ENCODE results near the gene BPIFB2. TPM values are rescaled to one million over a fixed set of nuclear protein-coding genes. Genes with fewer than 3 reads are reported as not detected.

BPIFB2 gene
- total and polyA plus RNA-seq, 10 of the 15 experiments (the other 5 are each of a cell fraction or from before 2014, with no cell fraction given) = not detected

DNA sequence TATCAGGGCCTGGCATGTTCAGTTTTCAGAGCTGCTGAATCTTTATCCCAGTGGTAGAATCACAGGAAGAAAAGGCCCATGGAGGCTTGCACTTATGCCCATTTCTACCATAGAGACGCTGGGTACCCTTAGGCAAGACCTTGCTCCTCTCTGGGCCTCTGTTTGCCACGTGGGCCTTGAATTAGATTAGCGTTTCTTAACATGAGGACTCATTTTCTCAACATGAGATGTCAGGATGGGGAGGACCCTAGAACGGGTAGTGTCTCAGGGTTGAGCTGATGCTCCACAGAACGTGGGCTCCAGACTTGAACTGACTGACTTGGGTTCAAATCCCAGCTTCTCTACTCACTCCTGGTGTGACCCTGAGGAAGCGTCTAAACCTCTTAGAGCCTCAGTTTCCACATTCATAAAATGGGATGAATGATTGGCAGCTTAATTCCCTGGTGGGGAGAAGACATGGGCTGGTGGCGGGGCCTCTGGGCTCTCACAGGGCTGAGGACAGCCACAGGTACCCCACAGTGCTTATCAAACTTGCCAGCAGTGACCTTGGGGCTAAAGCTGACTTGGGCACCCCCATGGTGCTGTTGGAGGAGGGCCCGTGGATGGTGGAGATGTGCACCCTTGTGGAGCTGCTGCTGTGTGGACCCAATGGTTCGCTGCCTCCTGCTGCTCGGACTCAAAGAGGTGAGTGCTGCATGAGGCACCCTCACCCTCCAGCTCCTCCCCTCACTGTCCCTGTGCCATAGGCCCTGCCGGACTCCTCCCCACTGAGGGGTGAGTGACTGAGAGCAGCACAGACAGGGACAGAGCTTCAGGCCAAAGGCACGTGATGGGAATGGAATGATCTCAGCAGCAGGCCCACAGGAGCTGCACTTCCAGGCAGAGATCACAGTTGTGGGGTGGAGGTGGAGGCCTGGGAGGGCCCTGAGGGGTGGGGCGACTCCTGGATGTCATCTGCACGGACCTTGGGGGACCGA, 31.5 kb upstream of the BPIFB2 start:
- no TSS peak for BruUV-seq (replicated peaks)
- ChIA-PET POLR2A (no interaction called here), SMC1A (ENCODE audit: uncharacterized antibody, unreplicated experiment) (no interaction called here), CTCF (interaction anchor here (1.6 kb wide), 1 partner anchor 31 kb away, joined by 3 read pairs; no protein-coding TSS in a partner anchor), RAD21 (ENCODE audit: unreplicated experiment) (no interaction called here)
- no peak overlapping the region for H3K27ac ChIP-seq (ENCODE audit: control insufficient read depth, insufficient read depth)
- intact Hi-C loops (cut with micrococcal nuclease; ENCODE audit: unreplicated experiment) = no loop called here
- ATAC-seq (no peak), FAIRE-seq (no peak), DNase-seq (ENCODE audit: low read depth, low spot score) (no peak)
- peaks cover 19% of the 10 kb centered on the region for H3K4me1 ChIP-seq (ENCODE audit: control insufficient read depth, insufficient read depth, low read length)
- no peaks in the 10 kb centered on the region for H3K36me3 ChIP-seq (ENCODE audit: control insufficient read depth in 2 of 2, insufficient read depth in 2 of 2, low read length in 1 of 2)
- no peak overlapping the region for H3K4me3 ChIP-seq
- peaks cover 4% of the 10 kb centered on the region; the same call in 2 of the 3 replicates for H3K9me3 ChIP-seq (replicated peaks; ENCODE audit: control insufficient read depth, insufficient read depth, low read length)
- H3K79me2 ChIP-seq (ENCODE audit: control insufficient read depth, insufficient read depth, low read length) = no peaks in the 10 kb centered on the region; the same call in 1 of the 2 replicates
- in situ Hi-C loops (cut with MboI) = no loop called here
- H2AFZ ChIP-seq (ENCODE audit: control insufficient read depth, low read depth, low read length) = no peak overlapping the region
- H3K4me2 ChIP-seq (ENCODE audit: control insufficient read depth, insufficient read depth) = no peak overlapping the region
- no peaks in the 10 kb centered on the region for H4K20me1 ChIP-seq (ENCODE audit: control insufficient read depth, insufficient read depth)
- H3K27me3 ChIP-seq (replicated peaks in 1 of 2; ENCODE audit: control insufficient read depth in 2 of 2, insufficient read depth in 2 of 2, low read length in 1 of 2) = no peaks in the 10 kb centered on the region; a peak in 1 of 4 replicates
- 69% methylated on average over 15 of the region's 15 CpGs for WGBS (ENCODE audit: insufficient coverage, insufficient replicate concordance, low lambda C conversion rate, missing lambda C conversion rate)
- no peak overlapping the region for H3K9ac ChIP-seq (ENCODE audit: control insufficient read depth, insufficient read depth, low read length)
- TF ChIP-seq NR2C1 (IDR thresholded peaks at IDR 0.05) = no peak
- no peak for TF ChIP-seq MEF2A (IDR thresholded peaks at IDR 0.05; ENCODE audit: insufficient read depth, low read depth, low read length)
- TF ChIP-seq ETV6 (conservative IDR thresholded peaks at IDR 0.05 in 1 of 2, IDR thresholded peaks at IDR 0.05 in 1 of 2; ENCODE audit: borderline replicate concordance in 1 of 2, low read depth in 1 of 2) = no peak
- TF ChIP-seq IKZF2 (IDR thresholded peaks at IDR 0.05) = no peak
- no peak for TF ChIP-seq CEBPB (IDR thresholded peaks at IDR 0.05; ENCODE audit: borderline replicate concordance in 1 of 2, low read depth in 2 of 2, low read length in 2 of 2)
- no peak for TF ChIP-seq BHLHE40 (IDR thresholded peaks at IDR 0.05; ENCODE audit: borderline replicate concordance in 1 of 2, low read depth in 2 of 2, low read length in 1 of 2)
- TF ChIP-seq, protein P1, sequence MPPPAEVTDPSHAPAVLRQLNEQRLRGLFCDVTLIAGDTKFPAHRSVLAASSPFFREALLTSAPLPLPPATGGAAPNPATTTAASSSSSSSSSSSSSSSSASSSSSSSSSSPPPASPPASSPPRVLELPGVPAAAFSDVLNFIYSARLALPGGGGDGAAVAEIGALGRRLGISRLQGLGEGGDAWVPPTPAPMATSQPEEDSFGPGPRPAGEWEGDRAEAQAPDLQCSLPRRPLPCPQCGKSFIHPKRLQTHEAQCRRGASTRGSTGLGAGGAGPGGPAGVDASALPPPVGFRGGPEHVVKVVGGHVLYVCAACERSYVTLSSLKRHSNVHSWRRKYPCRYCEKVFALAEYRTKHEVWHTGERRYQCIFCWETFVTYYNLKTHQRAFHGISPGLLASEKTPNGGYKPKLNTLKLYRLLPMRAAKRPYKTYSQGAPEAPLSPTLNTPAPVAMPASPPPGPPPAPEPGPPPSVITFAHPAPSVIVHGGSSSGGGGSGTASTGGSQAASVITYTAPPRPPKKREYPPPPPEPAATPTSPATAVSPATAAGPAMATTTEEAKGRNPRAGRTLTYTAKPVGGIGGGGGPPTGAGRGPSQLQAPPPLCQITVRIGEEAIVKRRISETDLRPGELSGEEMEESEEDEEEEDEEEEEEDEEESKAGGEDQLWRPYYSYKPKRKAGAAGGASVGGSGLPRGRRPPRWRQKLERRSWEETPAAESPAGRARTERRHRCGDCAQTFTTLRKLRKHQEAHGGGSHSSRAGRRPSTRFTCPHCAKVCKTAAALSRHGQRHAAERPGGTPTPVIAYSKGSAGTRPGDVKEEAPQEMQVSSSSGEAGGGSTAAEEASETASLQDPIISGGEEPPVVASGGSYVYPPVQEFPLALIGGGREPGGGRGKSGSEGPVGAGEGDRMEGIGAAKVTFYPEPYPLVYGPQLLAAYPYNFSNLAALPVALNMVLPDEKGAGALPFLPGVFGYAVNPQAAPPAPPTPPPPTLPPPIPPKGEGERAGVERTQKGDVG (CRISPR knock-in tag; IDR thresholded peaks at IDR 0.05) = no peak
- TF ChIP-seq POU2F2 (IDR thresholded peaks at IDR 0.05; ENCODE audit: borderline replicate concordance, low read depth, low read length) = no peak
- TF ChIP-seq, protein P2, sequence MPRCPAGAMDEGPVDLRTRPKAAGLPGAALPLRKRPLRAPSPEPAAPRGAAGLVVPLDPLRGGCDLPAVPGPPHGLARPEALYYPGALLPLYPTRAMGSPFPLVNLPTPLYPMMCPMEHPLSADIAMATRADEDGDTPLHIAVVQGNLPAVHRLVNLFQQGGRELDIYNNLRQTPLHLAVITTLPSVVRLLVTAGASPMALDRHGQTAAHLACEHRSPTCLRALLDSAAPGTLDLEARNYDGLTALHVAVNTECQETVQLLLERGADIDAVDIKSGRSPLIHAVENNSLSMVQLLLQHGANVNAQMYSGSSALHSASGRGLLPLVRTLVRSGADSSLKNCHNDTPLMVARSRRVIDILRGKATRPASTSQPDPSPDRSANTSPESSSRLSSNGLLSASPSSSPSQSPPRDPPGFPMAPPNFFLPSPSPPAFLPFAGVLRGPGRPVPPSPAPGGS (IDR thresholded peaks at IDR 0.05; ENCODE audit: borderline replicate concordance, insufficient read depth, low read depth, low read length, poor library complexity, severe bottlenecking) = no peak
- no peak for TF ChIP-seq SREBF1 (IDR thresholded peaks at IDR 0.05; ENCODE audit: low read length)
- TF ChIP-seq, protein P3, sequence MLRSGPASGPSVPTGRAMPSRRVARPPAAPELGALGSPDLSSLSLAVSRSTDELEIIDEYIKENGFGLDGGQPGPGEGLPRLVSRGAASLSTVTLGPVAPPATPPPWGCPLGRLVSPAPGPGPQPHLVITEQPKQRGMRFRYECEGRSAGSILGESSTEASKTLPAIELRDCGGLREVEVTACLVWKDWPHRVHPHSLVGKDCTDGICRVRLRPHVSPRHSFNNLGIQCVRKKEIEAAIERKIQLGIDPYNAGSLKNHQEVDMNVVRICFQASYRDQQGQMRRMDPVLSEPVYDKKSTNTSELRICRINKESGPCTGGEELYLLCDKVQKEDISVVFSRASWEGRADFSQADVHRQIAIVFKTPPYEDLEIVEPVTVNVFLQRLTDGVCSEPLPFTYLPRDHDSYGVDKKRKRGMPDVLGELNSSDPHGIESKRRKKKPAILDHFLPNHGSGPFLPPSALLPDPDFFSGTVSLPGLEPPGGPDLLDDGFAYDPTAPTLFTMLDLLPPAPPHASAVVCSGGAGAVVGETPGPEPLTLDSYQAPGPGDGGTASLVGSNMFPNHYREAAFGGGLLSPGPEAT (IDR thresholded peaks at IDR 0.05; ENCODE audit: low read depth) = no peak
- TF ChIP-seq, protein P4, sequence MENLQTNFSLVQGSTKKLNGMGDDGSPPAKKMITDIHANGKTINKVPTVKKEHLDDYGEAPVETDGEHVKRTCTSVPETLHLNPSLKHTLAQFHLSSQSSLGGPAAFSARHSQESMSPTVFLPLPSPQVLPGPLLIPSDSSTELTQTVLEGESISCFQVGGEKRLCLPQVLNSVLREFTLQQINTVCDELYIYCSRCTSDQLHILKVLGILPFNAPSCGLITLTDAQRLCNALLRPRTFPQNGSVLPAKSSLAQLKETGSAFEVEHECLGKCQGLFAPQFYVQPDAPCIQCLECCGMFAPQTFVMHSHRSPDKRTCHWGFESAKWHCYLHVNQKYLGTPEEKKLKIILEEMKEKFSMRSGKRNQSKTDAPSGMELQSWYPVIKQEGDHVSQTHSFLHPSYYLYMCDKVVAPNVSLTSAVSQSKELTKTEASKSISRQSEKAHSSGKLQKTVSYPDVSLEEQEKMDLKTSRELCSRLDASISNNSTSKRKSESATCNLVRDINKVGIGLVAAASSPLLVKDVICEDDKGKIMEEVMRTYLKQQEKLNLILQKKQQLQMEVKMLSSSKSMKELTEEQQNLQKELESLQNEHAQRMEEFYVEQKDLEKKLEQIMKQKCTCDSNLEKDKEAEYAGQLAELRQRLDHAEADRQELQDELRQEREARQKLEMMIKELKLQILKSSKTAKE (IDR thresholded peaks at IDR 0.05; ENCODE audit: low read depth, poor library complexity, severe bottlenecking) = no peak

Measured in GM12878 (cell line).